GM12878 (cell line): ENCODE results near the gene COL20A1. TPM values are rescaled to one million over a fixed set of nuclear protein-coding genes. Genes with fewer than 3 reads are reported as not detected.

Experiments used
- BACH1 ChIP-seq: fragments of 450-650 bp; IDR thresholded peaks from 2 replicates; pipeline ENCODE4 v1.6.1; 2017; ENCODE audit warnings: mild to moderate bottlenecking, borderline replicate concordance
- BMI1 ChIP-seq: fragments of 450-650 bp; IDR thresholded peaks from 2 replicates; pipeline ENCODE4 v1.6.1; 2016; ENCODE audit warnings: mild to moderate bottlenecking, moderate library complexity, borderline replicate concordance
- CEBPB ChIP-seq, 2 experiments: fragments of 150-350 bp in 1 of 2; IDR thresholded peaks; 2 replicates each; pipeline ENCODE4 v1.6.1; 2012 to 2014; ENCODE audit warnings: low read depth in 2 of 2, low read length in 2 of 2, borderline replicate concordance in 1 of 2, inconsistent platforms in 1 of 2
- HCFC1 ChIP-seq: fragments of 150-350 bp; IDR thresholded peaks from 2 replicates; pipeline ENCODE4 v1.6.1; 2014; ENCODE audit warnings: low read length
- MXI1 ChIP-seq: fragments of 150-350 bp; IDR thresholded peaks from 2 replicates; pipeline ENCODE4 v1.6.1; 2011; ENCODE audit warnings: low read depth, mild to moderate bottlenecking, inconsistent platforms, low read length, improper control_type of control experiment
- RAD21 ChIP-seq: IDR thresholded peaks from 2 replicates; pipeline ENCODE4 v1.6.1; 2011; ENCODE audit warnings: mild to moderate bottlenecking, low read depth, low read length, moderate library complexity; ENCODE audit not compliant: insufficient read depth
- RAD51 ChIP-seq: fragments of 450-650 bp; IDR thresholded peaks from 2 replicates; pipeline ENCODE4 v1.6.1; 2016; ENCODE audit warnings: moderate library complexity, mild to moderate bottlenecking, inconsistent platforms
- RELA ChIP-seq: fragments of 450-650 bp; IDR thresholded peaks from 2 replicates; pipeline ENCODE4 v1.8.0; 2014; ENCODE audit warnings: borderline replicate concordance; ENCODE audit not compliant: partially characterized antibody
- SMC3 ChIP-seq: IDR thresholded peaks from 2 replicates; pipeline ENCODE4 v1.6.1; 2011; ENCODE audit warnings: low read length, improper control_type of control experiment, borderline replicate concordance
- polyA plus RNA-seq, 11 experiments: library from polyadenylated mRNA; depleted of rRNA in 4 of 11; unstranded in 6 of 11; stranded (reverse) in 5 of 11; fragments of >200 nt; fragmentation: Nextera tagmentation in 4 of 11; fragmentation: Illumina TruSeq in 1 of 11; extraction: Ambion mirVana in 4 of 11; extraction: Trizol in 1 of 11; gene quantifications; 1 replicate in 1 of 11; 2 replicates in 10 of 11; pipeline versions ENCODE4 v1.2.1 to v1.2.3, GENCODE V29; 2011 to 2016; ENCODE audit warnings: inconsistent platforms in 2 of 11, missing spikeins in 2 of 11, low read depth in 1 of 11
- total RNA-seq, 4 experiments: library from RNA; depleted of rRNA in 3 of 4; stranded (reverse); fragments of >200 nt in 3 of 4; fragmentation: Illumina TruSeq in 1 of 4; extraction: Trizol in 1 of 4; gene quantifications; 2 replicates each; pipeline versions ENCODE4 v1.2.1 to v1.2.3, GENCODE V29; 2013 to 2021
- TF ChIP-seq, protein P1 (sequence below): fragments of 450-650 bp; IDR thresholded peaks from 2 replicates; pipeline ENCODE4 v1.6.1; 2018; ENCODE audit warnings: mild to moderate bottlenecking, low read depth, moderate library complexity; ENCODE audit not compliant: partially characterized antibody
- TF ChIP-seq, protein P2 (sequence below): fragments of 450-650 bp; IDR thresholded peaks from 2 replicates; pipeline ENCODE4 v1.6.1; 2017; ENCODE audit warnings: antibody characterized with exemption, mild to moderate bottlenecking, moderate library complexity

COL20A1 gene
- total and polyA plus RNA-seq, 10 of the 15 experiments (the other 5 are each of a cell fraction or from before 2014, with no cell fraction given): not detected

DNA sequence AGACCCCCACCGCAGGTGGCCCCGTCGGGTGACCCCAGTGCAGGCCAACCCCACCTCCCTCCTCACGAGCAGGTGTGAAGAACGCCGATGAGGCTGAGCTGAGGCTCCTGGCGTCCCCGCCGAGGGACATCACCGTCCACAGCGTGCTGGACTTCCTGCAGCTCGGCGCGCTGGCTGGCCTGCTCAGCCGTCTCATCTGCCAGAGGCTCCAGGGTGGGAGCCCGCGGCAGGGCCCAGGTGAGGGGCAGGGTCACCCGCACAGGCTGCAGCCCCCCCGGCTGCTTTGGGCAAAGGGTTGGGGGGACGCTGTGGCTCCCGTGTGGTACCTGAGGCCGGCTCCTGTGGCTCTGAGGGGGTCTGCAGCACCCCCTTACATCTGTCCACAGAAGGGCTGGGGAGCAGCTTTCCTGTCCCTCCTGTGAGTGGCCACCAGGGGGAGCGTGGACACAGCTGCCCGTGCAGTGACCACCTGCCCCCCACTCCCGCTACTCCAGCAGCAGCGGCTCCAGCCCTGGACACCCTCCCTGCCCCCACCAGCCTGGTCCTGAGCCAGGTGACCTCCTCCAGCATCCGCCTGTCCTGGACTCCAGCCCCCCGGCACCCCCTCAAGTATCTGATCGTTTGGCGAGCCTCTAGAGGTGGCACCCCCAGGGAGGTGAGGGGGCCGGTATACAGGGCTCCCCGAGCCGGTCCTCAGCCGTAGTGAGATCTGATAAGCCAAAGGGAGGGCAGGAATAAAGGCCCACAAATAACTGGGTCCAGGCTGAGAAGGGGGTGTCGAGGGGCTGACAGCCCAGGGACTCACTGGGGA is 16.5 kb downstream of the COL20A1 start (continued):
- no peak for TF ChIP-seq HCFC1
- 0 out of 2 replicates have a peak, but pooled peaks have one; percentile 28 for TF ChIP-seq RAD21
- TF ChIP-seq, protein P1, sequence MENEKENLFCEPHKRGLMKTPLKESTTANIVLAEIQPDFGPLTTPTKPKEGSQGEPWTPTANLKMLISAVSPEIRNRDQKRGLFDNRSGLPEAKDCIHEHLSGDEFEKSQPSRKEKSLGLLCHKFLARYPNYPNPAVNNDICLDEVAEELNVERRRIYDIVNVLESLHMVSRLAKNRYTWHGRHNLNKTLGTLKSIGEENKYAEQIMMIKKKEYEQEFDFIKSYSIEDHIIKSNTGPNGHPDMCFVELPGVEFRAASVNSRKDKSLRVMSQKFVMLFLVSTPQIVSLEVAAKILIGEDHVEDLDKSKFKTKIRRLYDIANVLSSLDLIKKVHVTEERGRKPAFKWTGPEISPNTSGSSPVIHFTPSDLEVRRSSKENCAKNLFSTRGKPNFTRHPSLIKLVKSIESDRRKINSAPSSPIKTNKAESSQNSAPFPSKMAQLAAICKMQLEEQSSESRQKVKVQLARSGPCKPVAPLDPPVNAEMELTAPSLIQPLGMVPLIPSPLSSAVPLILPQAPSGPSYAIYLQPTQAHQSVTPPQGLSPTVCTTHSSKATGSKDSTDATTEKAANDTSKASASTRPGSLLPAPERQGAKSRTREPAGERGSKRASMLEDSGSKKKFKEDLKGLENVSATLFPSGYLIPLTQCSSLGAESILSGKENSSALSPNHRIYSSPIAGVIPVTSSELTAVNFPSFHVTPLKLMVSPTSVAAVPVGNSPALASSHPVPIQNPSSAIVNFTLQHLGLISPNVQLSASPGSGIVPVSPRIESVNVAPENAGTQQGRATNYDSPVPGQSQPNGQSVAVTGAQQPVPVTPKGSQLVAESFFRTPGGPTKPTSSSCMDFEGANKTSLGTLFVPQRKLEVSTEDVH: no peak
- TF ChIP-seq RELA: no peak
- TF ChIP-seq, protein P2, sequence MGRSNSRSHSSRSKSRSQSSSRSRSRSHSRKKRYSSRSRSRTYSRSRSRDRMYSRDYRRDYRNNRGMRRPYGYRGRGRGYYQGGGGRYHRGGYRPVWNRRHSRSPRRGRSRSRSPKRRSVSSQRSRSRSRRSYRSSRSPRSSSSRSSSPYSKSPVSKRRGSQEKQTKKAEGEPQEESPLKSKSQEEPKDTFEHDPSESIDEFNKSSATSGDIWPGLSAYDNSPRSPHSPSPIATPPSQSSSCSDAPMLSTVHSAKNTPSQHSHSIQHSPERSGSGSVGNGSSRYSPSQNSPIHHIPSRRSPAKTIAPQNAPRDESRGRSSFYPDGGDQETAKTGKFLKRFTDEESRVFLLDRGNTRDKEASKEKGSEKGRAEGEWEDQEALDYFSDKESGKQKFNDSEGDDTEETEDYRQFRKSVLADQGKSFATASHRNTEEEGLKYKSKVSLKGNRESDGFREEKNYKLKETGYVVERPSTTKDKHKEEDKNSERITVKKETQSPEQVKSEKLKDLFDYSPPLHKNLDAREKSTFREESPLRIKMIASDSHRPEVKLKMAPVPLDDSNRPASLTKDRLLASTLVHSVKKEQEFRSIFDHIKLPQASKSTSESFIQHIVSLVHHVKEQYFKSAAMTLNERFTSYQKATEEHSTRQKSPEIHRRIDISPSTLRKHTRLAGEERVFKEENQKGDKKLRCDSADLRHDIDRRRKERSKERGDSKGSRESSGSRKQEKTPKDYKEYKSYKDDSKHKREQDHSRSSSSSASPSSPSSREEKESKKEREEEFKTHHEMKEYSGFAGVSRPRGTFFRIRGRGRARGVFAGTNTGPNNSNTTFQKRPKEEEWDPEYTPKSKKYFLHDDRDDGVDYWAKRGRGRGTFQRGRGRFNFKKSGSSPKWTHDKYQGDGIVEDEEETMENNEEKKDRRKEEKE: no peak
- TF ChIP-seq RAD51: no peak
- TF ChIP-seq MXI1: no peak
- TF ChIP-seq SMC3: peak; percentile 43
- no peak for TF ChIP-seq CEBPB (IDR thresholded peaks at IDR 0.05; ENCODE audit: borderline replicate concordance in 1 of 2, low read depth in 2 of 2, low read length in 2 of 2)
- TF ChIP-seq BMI1: no peak
- TF ChIP-seq BACH1: no peak
- TF ChIP-seq, all 136 proteins: peak for 3
